ENCODE data around the gene NTN3.

The NTN3 gene

GRCh38 chr16:2492292-2492691, 21.2 kb downstream of the NTN3 start:
- no peaks in the 10 kb centered on the region for H3K9me2 ChIP-seq (replicated peaks; ENCODE audit: control insufficient read depth, low read length)
- H3K36me3 ChIP-seq (ENCODE audit: control insufficient read depth, low read length): peaks cover 22% of the 10 kb centered on the region
- H3K4me3 ChIP-seq (ENCODE audit: low read length): no peak overlapping the region
- peaks cover 5% of the 10 kb centered on the region for H3K4me1 ChIP-seq (ENCODE audit: control insufficient read depth, low read length)
- H3F3A ChIP-seq (ENCODE audit: control insufficient read depth, insufficient read depth): no peaks in the 10 kb centered on the region
- H3K79me2 ChIP-seq (ENCODE audit: control insufficient read depth, low read length): peaks cover 28% of the 10 kb centered on the region
- H3K9me3 ChIP-seq (ENCODE audit: control insufficient read depth, insufficient read depth, low read length): no peaks in the 10 kb centered on the region
- TF ChIP-seq EZH2phosphoT487 (IDR thresholded peaks at IDR 0.05; ENCODE audit: borderline replicate concordance, low read length) (no peak), CTCF (IDR thresholded peaks at IDR 0.05; ENCODE audit: low read depth, low read length, poor library complexity, severe bottlenecking) (no peak)
- no peaks in the 10 kb centered on the region for H3K27me3 ChIP-seq (ENCODE audit: control insufficient read depth, low read length)
- H3K27ac ChIP-seq (ENCODE audit: low read depth, low read length): no peak overlapping the region
- 0 out of 2 replicates have a peak, but pooled peaks cover 2% of the 10 kb centered on the region for H4K20me1 ChIP-seq (ENCODE audit: control insufficient read depth, insufficient read depth, low read depth, low read length)
- no peak overlapping the region for H3K4me2 ChIP-seq (ENCODE audit: low read length)

GRCh38 chr16:2493605-2494004, 22.5 kb downstream of the NTN3 start:
- Histone ChIP-seq H3F3A (ENCODE audit: control insufficient read depth, insufficient read depth) (no peaks in the 10 kb centered on the region), H3K36me3 (ENCODE audit: control insufficient read depth, low read length) (peaks cover 28% of the 10 kb centered on the region), H3K9me3 (ENCODE audit: control insufficient read depth, insufficient read depth, low read length) (no peaks in the 10 kb centered on the region), H3K4me2 (ENCODE audit: low read length) (no peak overlapping the region), H3K9me2 (replicated peaks; ENCODE audit: control insufficient read depth, low read length) (no peaks in the 10 kb centered on the region), H4K20me1 (ENCODE audit: control insufficient read depth, insufficient read depth, low read depth, low read length) (no peaks in the 10 kb centered on the region), H3K4me1 (ENCODE audit: control insufficient read depth, low read length) (no peaks in the 10 kb centered on the region), H3K79me2 (ENCODE audit: control insufficient read depth, low read length) (peaks cover 19% of the 10 kb centered on the region), H3K27ac (ENCODE audit: low read depth, low read length) (no peak overlapping the region), H3K27me3 (ENCODE audit: control insufficient read depth, low read length) (no peaks in the 10 kb centered on the region), H3K4me3 (ENCODE audit: low read length) (no peak overlapping the region)
- TF ChIP-seq CTCF (IDR thresholded peaks at IDR 0.05; ENCODE audit: low read depth, low read length, poor library complexity, severe bottlenecking) (no peak), EZH2phosphoT487 (IDR thresholded peaks at IDR 0.05; ENCODE audit: borderline replicate concordance, low read length) (no peak)

- no peaks in the 10 kb centered on the region for H3K27me3 ChIP-seq (ENCODE audit: control insufficient read depth, low read length)
- no peaks in the 10 kb centered on the region for H3F3A ChIP-seq (ENCODE audit: control insufficient read depth, insufficient read depth)
- H3K9me2 ChIP-seq (replicated peaks; ENCODE audit: control insufficient read depth, low read length): no peaks in the 10 kb centered on the region
- H3K4me3 ChIP-seq (ENCODE audit: low read length): no peak overlapping the region
- peaks cover 32% of the 10 kb centered on the region for H3K36me3 ChIP-seq (ENCODE audit: control insufficient read depth, low read length)
- no peaks in the 10 kb centered on the region for H4K20me1 ChIP-seq (ENCODE audit: control insufficient read depth, insufficient read depth, low read depth, low read length)
- no peaks in the 10 kb centered on the region for H3K4me1 ChIP-seq (ENCODE audit: control insufficient read depth, low read length)
- no peak overlapping the region for H3K4me2 ChIP-seq (ENCODE audit: low read length)
- H3K27ac ChIP-seq (ENCODE audit: low read depth, low read length): no peak overlapping the region
- peaks cover 19% of the 10 kb centered on the region for H3K79me2 ChIP-seq (ENCODE audit: control insufficient read depth, low read length)
- no peak for TF ChIP-seq CTCF (IDR thresholded peaks at IDR 0.05; ENCODE audit: low read depth, low read length, poor library complexity, severe bottlenecking)
- no peak for TF ChIP-seq EZH2phosphoT487 (IDR thresholded peaks at IDR 0.05; ENCODE audit: borderline replicate concordance, low read length)
- H3K9me3 ChIP-seq (ENCODE audit: control insufficient read depth, insufficient read depth, low read length): no peaks in the 10 kb centered on the region
Observed at GRCh38 chr16:2494616-2495015, 23.5 kb downstream of the NTN3 start.

GRCh38 chr16:2495041-2495440, 23.9 kb downstream of the NTN3 start:
- no peak overlapping the region for H3K4me3 ChIP-seq (ENCODE audit: low read length)
- no peak overlapping the region for H3K27ac ChIP-seq (ENCODE audit: low read depth, low read length)
- H3K27me3 ChIP-seq (ENCODE audit: control insufficient read depth, low read length): no peaks in the 10 kb centered on the region
- peaks cover 32% of the 10 kb centered on the region for H3K36me3 ChIP-seq (ENCODE audit: control insufficient read depth, low read length)
- peaks cover 17% of the 10 kb centered on the region for H3K79me2 ChIP-seq (ENCODE audit: control insufficient read depth, low read length)
- no peaks in the 10 kb centered on the region for H3F3A ChIP-seq (ENCODE audit: control insufficient read depth, insufficient read depth)
- H3K4me2 ChIP-seq (ENCODE audit: low read length): no peak overlapping the region
- TF ChIP-seq EZH2phosphoT487 (IDR thresholded peaks at IDR 0.05; ENCODE audit: borderline replicate concordance, low read length): no peak
- no peak for TF ChIP-seq CTCF (IDR thresholded peaks at IDR 0.05; ENCODE audit: low read depth, low read length, poor library complexity, severe bottlenecking)
- no peaks in the 10 kb centered on the region for H3K4me1 ChIP-seq (ENCODE audit: control insufficient read depth, low read length)
- H4K20me1 ChIP-seq (ENCODE audit: control insufficient read depth, insufficient read depth, low read depth, low read length): no peaks in the 10 kb centered on the region
- H3K9me2 ChIP-seq (replicated peaks; ENCODE audit: control insufficient read depth, low read length): no peaks in the 10 kb centered on the region
- H3K9me3 ChIP-seq (ENCODE audit: control insufficient read depth, insufficient read depth, low read length): no peaks in the 10 kb centered on the region
